BJ (cell line): Measurements from ENCODE around the gene SNX1. TPM values are rescaled to one million over a fixed set of nuclear protein-coding genes. Genes with fewer than 3 reads are reported as not detected.

Experiments used
- CTCF ChIA-PET: fragments of 350-600 bp; formaldehyde crosslinking; extraction: SDS; loops from one replicate; lab custom pipeline; 2021; ENCODE audit warnings: antibody characterized with exemption, inconsistent platforms; lab: Yijun Ruan, JAX
- POLR2A ChIA-PET: fragments of 300-600 bp; sonication (Branson Sonifier 250); formaldehyde crosslinking; extraction: SDS; loops from one replicate; lab custom pipeline; 2021; ENCODE audit warnings: antibody characterized with exemption; lab: Charles Lee
- DNase-seq: peaks from one replicate; pipeline ENCODE4 v3.0.0-alpha.2; 2011; ENCODE audit warnings: low read depth
- H3K27me3 ChIP-seq: 2 replicates; pipeline ENCODE4 v1.6.0; 2011; ENCODE audit warnings: low read length; ENCODE audit not compliant: control insufficient read depth, insufficient read depth
- H3K36me3 ChIP-seq: 2 replicates; pipeline ENCODE4 v1.5.1; 2011; ENCODE audit warnings: low read length; ENCODE audit not compliant: control insufficient read depth, insufficient read depth
- H3K4me3 ChIP-seq: 2 replicates; pipeline ENCODE4 v1.5.1; 2011; ENCODE audit warnings: low read depth, mild to moderate bottlenecking, control low read depth, low read length
- polyA plus RNA-seq: library from polyadenylated mRNA; depleted of rRNA; stranded (reverse); fragments of >200 nt; gene quantifications from 2 replicates; pipeline ENCODE4 v1.2.3, GENCODE V29; 2011
- TF ChIP-seq, protein P1 (sequence below): IDR thresholded peaks from 2 replicates; pipeline ENCODE4 v1.5.1; 2011; ENCODE audit warnings: low read depth, mild to moderate bottlenecking, control low read depth, inconsistent platforms, low read length, moderate library complexity; ENCODE audit not compliant: insufficient read depth

Gene SNX1
- polyA plus RNA-seq, 1 experiment, result 57.5 TPM

DNA sequence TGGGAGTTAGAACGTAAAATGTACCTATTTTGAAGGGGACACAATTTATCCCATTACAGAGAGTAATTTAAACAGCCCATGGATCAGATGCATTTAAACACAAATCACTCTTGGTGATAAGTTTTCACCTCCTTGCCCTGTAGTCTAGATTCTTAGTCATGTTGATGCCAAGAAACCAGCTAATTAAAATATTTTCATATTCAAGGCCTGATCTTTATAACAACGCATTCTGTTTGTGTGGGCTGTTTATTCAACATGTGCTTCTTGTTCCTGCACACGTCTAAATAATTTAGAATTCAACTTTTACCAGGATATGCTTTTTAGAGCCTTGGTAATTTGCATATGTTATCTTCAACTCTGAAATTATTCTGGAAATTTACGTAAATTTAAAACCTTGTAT is 25.8 kb downstream of the SNX1 start:
- CTCF ChIA-PET, result no interaction called here
- Histone ChIP-seq H3K36me3 (peaks cover 16% of the 10 kb centered on the region), H3K27me3 (no peaks in the 10 kb centered on the region), H3K4me3 (no peak overlapping the region)
- no peak for DNase-seq
- TF ChIP-seq, protein P1, sequence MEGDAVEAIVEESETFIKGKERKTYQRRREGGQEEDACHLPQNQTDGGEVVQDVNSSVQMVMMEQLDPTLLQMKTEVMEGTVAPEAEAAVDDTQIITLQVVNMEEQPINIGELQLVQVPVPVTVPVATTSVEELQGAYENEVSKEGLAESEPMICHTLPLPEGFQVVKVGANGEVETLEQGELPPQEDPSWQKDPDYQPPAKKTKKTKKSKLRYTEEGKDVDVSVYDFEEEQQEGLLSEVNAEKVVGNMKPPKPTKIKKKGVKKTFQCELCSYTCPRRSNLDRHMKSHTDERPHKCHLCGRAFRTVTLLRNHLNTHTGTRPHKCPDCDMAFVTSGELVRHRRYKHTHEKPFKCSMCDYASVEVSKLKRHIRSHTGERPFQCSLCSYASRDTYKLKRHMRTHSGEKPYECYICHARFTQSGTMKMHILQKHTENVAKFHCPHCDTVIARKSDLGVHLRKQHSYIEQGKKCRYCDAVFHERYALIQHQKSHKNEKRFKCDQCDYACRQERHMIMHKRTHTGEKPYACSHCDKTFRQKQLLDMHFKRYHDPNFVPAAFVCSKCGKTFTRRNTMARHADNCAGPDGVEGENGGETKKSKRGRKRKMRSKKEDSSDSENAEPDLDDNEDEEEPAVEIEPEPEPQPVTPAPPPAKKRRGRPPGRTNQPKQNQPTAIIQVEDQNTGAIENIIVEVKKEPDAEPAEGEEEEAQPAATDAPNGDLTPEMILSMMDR, result no peak
- POLR2A ChIA-PET, result no interaction called here

GRCh38 chr15:64122444-64122843 is 26.7 kb downstream of the SNX1 start:
- DNase-seq, result no peak
- Histone ChIP-seq H3K4me3 (no peak overlapping the region), H3K27me3 (no peaks in the 10 kb centered on the region), H3K36me3 (peaks cover 18% of the 10 kb centered on the region)
- CTCF ChIA-PET, result interaction anchor here (0.9 to 1.6 kb wide), 2 partner anchors 16 to 30 kb away, joined by 4 to 5 read pairs; no protein-coding TSS in a partner anchor
- TF ChIP-seq, protein P1, result no peak
- POLR2A ChIA-PET, result no interaction called here

GRCh38 chr15:64122936-64123351 is 27.2 kb downstream of the SNX1 start:
- Histone ChIP-seq H3K36me3 (peaks cover 18% of the 10 kb centered on the region), H3K27me3 (no peaks in the 10 kb centered on the region)
- no peak for DNase-seq

GRCh38 chr15:64125978-64126377 is 30.2 kb downstream of the SNX1 start:
- TF ChIP-seq, protein P1, result no peak
- Histone ChIP-seq H3K4me3 (no peak overlapping the region), H3K27me3 (no peaks in the 10 kb centered on the region), H3K36me3 (peaks cover 20% of the 10 kb centered on the region)
- ChIA-PET CTCF (interaction anchor here (0.6 to 1.3 kb wide), 2 partner anchors 8 to 12 kb away, joined by 3 to 4 read pairs; no protein-coding TSS in a partner anchor), POLR2A (no interaction called here)
- DNase-seq, result no peak

More at GRCh38 chr15:64122936-64123351, 27.2 kb downstream of the SNX1 start:
- POLR2A ChIA-PET, result no interaction called here
- no peak overlapping the region for H3K4me3 ChIP-seq
- CTCF ChIA-PET, result interaction anchor here (0.9 to 1.6 kb wide), 3 partner anchors 13 to 30 kb away, joined by 3 to 5 read pairs (median 4); no protein-coding TSS in a partner anchor
- TF ChIP-seq, protein P1, result no peak

DNA sequence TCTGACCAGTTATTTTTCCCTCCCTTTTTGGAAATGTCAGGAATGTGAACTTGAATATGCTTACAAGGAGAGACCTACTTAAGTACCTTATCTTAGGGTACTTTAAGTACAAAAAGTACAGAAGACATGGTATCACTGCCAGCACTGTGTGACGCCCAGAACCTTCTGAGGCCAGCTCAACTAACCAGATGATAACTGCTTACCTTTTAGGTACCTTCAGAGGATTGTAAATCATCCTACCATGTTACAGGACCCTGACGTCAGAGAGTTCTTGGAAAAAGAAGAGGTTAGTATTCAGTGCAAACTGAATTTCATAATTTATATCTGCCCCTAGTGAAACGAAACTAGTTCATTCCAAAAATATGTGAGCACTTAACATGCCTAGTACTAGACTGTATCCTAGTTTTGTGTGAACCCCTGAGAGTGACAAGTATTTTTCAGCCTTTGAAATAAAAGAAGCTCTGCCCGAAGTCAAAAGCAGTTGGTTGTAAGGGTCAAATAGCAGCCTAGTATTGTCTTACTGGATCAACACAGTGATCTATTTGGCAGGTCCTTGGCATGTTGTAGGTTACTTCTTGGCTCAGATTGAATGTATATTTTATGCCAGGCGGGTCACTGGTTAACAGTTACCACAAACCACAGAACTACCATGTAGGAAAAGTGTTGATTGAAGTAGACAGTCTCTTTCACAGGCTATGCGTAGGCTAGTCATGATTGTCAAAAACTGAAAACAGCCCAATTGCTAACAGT is 31.9 kb downstream of the SNX1 start:
- Histone ChIP-seq H3K27me3 (no peaks in the 10 kb centered on the region), H3K4me3 (no peak overlapping the region), H3K36me3 (peaks cover 22% of the 10 kb centered on the region)
- CTCF ChIA-PET, result no interaction called here
- no peak for DNase-seq
- TF ChIP-seq, protein P1, result no peak
- POLR2A ChIA-PET, result interaction anchor here (0.6 kb wide), 1 partner anchor 25 kb away, joined by 3 read pairs; no protein-coding TSS in a partner anchor
